ENCODE results near the gene LRRC61.

LRRC61 gene

DNA sequence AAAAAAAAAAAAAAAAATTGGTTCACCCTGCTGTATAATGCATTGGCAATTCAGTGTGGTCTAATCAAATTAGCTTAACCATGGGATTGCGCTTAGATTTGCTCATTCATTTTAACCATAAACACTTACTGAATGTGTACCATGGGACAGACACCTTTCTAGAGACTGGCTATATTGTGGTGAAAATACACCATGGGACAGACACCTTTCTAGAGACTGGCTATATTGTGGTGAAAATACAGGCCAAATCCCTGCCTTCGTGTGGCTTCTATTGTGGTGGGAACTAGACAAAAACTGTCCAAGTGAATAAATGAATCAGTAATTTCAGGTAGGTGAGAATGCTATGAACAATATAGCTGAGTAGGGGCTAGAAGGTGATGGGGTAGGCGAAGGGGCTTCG lies 35.3 kb downstream of the LRRC61 start:
- Histone ChIP-seq H3K36me3 (ENCODE audit: control insufficient read depth in 2 of 2, insufficient read depth in 1 of 2, low read length in 2 of 2) (no peaks in the 10 kb centered on the region), H3K9me3 (ENCODE audit: control insufficient read depth, insufficient read depth, low read depth, low read length) (no peaks in the 10 kb centered on the region), H3K4me3 (ENCODE audit: low read depth, low read length) (no peak overlapping the region), H3K4me1 (ENCODE audit: control insufficient read depth, insufficient read depth, low read length) (no peaks in the 10 kb centered on the region), H3K27ac (ENCODE audit: extremely low read depth, low read depth, low read length) (no peak overlapping the region)
- TF ChIP-seq ZBTB44 (tag by site-specific recombination; IDR thresholded peaks at IDR 0.05), result no peak
- no peak for TF ChIP-seq ZNF623 (tag by site-specific recombination; IDR thresholded peaks at IDR 0.05)
- no peak for TF ChIP-seq ELK4 (IDR thresholded peaks at IDR 0.05; ENCODE audit: borderline replicate concordance, low read depth, low read length)
- no peak for TF ChIP-seq ZSCAN16 (tag by site-specific recombination; IDR thresholded peaks at IDR 0.05)
- TF ChIP-seq AEBP2 (tag by site-specific recombination; IDR thresholded peaks at IDR 0.05; ENCODE audit: borderline replicate concordance), result no peak
- TF ChIP-seq, protein P1, sequence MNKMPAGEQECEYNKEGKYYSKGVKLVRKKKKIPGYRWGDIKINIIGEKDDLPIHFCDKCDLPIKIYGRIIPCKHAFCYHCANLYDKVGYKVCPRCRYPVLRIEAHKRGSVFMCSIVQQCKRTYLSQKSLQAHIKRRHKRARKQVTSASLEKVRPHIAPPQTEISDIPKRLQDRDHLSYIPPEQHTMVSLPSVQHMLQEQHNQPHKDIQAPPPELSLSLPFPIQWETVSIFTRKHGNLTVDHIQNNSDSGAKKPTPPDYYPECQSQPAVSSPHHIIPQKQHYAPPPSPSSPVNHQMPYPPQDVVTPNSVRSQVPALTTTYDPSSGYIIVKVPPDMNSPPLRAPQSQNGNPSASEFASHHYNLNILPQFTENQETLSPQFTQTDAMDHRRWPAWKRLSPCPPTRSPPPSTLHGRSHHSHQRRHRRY (tag by site-specific recombination; IDR thresholded peaks at IDR 0.05), result no peak
- no peak for TF ChIP-seq ZNF768 (tag by site-specific recombination; IDR thresholded peaks at IDR 0.05)
- POLR2A ChIA-PET, result interaction anchor here (0.6 kb wide), 1 partner anchor 12 kb away, joined by 4 read pairs; no protein-coding TSS in a partner anchor
- CTCF ChIA-PET, result interaction anchor here (0.7 to 2.7 kb wide), 5 partner anchors 11 to 624 kb away, joined by 3 to 11 read pairs (median 3); no protein-coding TSS in a partner anchor

- POLR2A ChIA-PET, result no interaction called here
- Histone ChIP-seq H3K4me1 (ENCODE audit: control insufficient read depth, insufficient read depth, low read length) (no peaks in the 10 kb centered on the region), H3K4me3 (ENCODE audit: low read depth, low read length) (no peak overlapping the region), H3K9me3 (ENCODE audit: control insufficient read depth, insufficient read depth, low read depth, low read length) (no peaks in the 10 kb centered on the region), H3K27ac (ENCODE audit: extremely low read depth, low read depth, low read length) (no peak overlapping the region), H3K36me3 (ENCODE audit: control insufficient read depth in 2 of 2, insufficient read depth in 1 of 2, low read length in 2 of 2) (no peaks in the 10 kb centered on the region)
- CTCF ChIA-PET, result interaction anchor here (1.4 kb wide), 1 partner anchor 60 kb away, joined by 4 read pairs; no protein-coding TSS in a partner anchor
- TF ChIP-seq ZNF184 (tag by site-specific recombination; IDR thresholded peaks at IDR 0.05), result no peak
- TF ChIP-seq ZFHX2 (tag by site-specific recombination; conservative IDR thresholded peaks at IDR 0.05), result no peak
- TF ChIP-seq SP7 (tag by site-specific recombination; IDR thresholded peaks at IDR 0.05), result no peak
- TF ChIP-seq ZNF433 (tag by site-specific recombination; IDR thresholded peaks at IDR 0.05; ENCODE audit: low read depth), result no peak
- TF ChIP-seq ZNF266 (tag by site-specific recombination; IDR thresholded peaks at IDR 0.05; ENCODE audit: low read depth), result peak; percentile 39; the same call in 1 of the 2 replicates
- TF ChIP-seq ZEB2 (tag by site-specific recombination; IDR thresholded peaks at IDR 0.05), result no peak
- TF ChIP-seq, protein P2, sequence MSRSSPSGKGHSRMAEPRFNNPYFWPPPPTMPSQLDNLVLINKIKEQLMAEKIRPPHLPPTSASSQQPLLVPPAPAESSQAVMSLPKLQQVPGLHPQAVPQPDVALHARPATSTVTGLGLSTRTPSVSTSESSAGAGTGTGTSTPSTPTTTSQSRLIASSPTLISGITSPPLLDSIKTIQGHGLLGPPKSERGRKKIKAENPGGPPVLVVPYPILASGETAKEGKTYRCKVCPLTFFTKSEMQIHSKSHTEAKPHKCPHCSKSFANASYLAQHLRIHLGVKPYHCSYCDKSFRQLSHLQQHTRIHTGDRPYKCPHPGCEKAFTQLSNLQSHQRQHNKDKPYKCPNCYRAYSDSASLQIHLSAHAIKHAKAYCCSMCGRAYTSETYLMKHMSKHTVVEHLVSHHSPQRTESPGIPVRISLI (tag by site-specific recombination; IDR thresholded peaks at IDR 0.05), result no peak
- no peak for TF ChIP-seq ZNF341 (tag by site-specific recombination; IDR thresholded peaks at IDR 0.05; ENCODE audit: low read depth)
- TF ChIP-seq, protein P3, sequence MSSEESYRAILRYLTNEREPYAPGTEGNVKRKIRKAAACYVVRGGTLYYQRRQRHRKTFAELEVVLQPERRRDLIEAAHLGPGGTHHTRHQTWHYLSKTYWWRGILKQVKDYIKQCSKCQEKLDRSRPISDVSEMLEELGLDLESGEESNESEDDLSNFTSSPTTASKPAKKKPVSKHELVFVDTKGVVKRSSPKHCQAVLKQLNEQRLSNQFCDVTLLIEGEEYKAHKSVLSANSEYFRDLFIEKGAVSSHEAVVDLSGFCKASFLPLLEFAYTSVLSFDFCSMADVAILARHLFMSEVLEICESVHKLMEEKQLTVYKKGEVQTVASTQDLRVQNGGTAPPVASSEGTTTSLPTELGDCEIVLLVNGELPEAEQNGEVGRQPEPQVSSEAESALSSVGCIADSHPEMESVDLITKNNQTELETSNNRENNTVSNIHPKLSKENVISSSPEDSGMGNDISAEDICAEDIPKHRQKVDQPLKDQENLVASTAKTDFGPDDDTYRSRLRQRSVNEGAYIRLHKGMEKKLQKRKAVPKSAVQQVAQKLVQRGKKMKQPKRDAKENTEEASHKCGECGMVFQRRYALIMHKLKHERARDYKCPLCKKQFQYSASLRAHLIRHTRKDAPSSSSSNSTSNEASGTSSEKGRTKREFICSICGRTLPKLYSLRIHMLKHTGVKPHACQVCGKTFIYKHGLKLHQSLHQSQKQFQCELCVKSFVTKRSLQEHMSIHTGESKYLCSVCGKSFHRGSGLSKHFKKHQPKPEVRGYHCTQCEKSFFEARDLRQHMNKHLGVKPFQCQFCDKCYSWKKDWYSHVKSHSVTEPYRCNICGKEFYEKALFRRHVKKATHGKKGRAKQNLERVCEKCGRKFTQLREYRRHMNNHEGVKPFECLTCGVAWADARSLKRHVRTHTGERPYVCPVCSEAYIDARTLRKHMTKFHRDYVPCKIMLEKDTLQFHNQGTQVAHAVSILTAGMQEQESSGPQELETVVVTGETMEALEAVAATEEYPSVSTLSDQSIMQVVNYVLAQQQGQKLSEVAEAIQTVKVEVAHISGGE (tag by site-specific recombination; conservative IDR thresholded peaks at IDR 0.05; ENCODE audit: low read depth), result no peak
- TF ChIP-seq ZFP69B (tag by site-specific recombination; IDR thresholded peaks at IDR 0.05), result no peak
- no peak for TF ChIP-seq ZNF555 (tag by site-specific recombination; conservative IDR thresholded peaks at IDR 0.05)
- TF ChIP-seq, protein P4, sequence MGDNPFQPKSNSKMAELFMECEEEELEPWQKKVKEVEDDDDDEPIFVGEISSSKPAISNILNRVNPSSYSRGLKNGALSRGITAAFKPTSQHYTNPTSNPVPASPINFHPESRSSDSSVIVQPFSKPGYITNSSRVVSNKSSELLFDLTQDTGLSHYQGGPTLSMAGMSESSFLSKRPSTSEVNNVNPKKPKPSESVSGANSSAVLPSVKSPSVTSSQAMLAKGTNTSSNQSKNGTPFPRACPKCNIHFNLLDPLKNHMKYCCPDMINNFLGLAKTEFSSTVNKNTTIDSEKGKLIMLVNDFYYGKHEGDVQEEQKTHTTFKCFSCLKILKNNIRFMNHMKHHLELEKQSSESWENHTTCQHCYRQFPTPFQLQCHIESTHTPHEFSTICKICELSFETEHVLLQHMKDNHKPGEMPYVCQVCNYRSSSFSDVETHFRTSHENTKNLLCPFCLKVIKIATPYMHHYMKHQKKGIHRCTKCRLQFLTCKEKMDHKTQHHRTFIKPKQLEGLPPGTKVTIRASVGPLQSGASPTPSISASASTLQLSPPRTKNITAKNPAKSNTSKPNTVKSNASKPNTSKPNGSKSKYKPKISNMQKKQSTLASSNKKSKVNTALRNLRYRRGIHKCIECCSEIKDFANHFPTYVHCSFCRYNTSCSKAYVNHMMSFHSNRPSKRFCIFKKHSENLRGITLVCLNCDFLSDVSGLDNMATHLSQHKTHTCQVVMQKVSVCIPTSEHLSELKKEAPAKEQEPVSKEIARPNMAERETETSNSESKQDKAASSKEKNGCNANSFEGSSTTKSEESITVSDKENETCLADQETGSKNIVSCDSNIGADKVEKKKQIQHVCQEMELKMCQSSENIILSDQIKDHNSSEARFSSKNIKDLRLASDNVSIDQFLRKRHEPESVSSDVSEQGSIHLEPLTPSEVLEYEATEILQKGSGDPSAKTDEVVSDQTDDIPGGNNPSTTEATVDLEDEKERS (tag by site-specific recombination; IDR thresholded peaks at IDR 0.05), result no peak
Observed at GRCh38 chr7:150358988-150359621, 36.0 kb downstream of the LRRC61 start.
